Endothelial cell of hepatic sinusoid (primary cell): ENCODE results near the gene SLFN5.

Experiments used
- in situ Hi-C: cut with HindIII; loops from 2 replicates; pipeline ENCODE4 v1.10.0; 2017; ENCODE audit warnings: low sequenced_read_pairs

SLFN5 gene

GRCh38 chr17:35287286-35287811, 44.5 kb downstream of the SLFN5 start:
- in situ Hi-C loops, result no loop called here

- in situ Hi-C loops, result no loop called here
These were observed 46.4 kb downstream of the SLFN5 start for GRCh38 chr17:35289222-35289621.

GRCh38 chr17:35291802-35292201, 48.9 kb downstream of the SLFN5 start:
- in situ Hi-C loops, result no loop called here

- in situ Hi-C loops, result no loop called here
These were observed 50.4 kb downstream of the SLFN5 start for GRCh38 chr17:35293151-35293847.

- in situ Hi-C loops, result no loop called here
These were observed 51.9 kb downstream of the SLFN5 start for GRCh38 chr17:35294756-35295155.

- in situ Hi-C loops, result no loop called here
These were observed 52.8 kb downstream of the SLFN5 start for GRCh38 chr17:35295686-35296085.

- in situ Hi-C loops, result no loop called here
These were observed 54.8 kb downstream of the SLFN5 start for GRCh38 chr17:35297666-35298065.

- in situ Hi-C loops, result no loop called here
These were observed 55.8 kb downstream of the SLFN5 start for GRCh38 chr17:35298639-35299038.

- in situ Hi-C loops, result no loop called here
These were observed 56.3 kb downstream of the SLFN5 start for GRCh38 chr17:35299135-35299534.

- in situ Hi-C loops, result loop anchor here (25.0 kb wide), 1 partner anchor 428 kb away; the partner anchor contains the start of gene RASL10B
These were observed 66.5 kb downstream of the SLFN5 start for GRCh38 chr17:35309345-35309744.

GRCh38 chr17:35312346-35312745, 69.5 kb downstream of the SLFN5 start:
- in situ Hi-C loops, result loop anchor here (5.0 to 25.0 kb wide), 3 partner anchors 135 to 425 kb away; partner anchors contain the start of genes RASL10B and SLFN13

GRCh38 chr17:35312790-35313711, 70.2 kb downstream of the SLFN5 start:
- in situ Hi-C loops, result loop anchor here (5.0 to 25.0 kb wide), 3 partner anchors 134 to 424 kb away; partner anchors contain the start of genes RASL10B and SLFN13

GRCh38 chr17:35313875-35314409, 71.1 kb downstream of the SLFN5 start:
- in situ Hi-C loops, result loop anchor here (5.0 to 25.0 kb wide), 3 partner anchors 133 to 423 kb away; partner anchors contain the start of genes RASL10B and SLFN13

GRCh38 chr17:35314415-35315216, 71.7 kb downstream of the SLFN5 start:
- in situ Hi-C loops, result loop anchor here (5.0 to 25.0 kb wide), 3 partner anchors 133 to 423 kb away; partner anchors contain the start of genes RASL10B and SLFN13

GRCh38 chr17:35315283-35315682, 72.4 kb downstream of the SLFN5 start:
- in situ Hi-C loops, result loop anchor here (25.0 kb wide), 1 partner anchor 422 kb away; the partner anchor contains the start of gene RASL10B

- in situ Hi-C loops, result loop anchor here (25.0 kb wide), 1 partner anchor 421 kb away; the partner anchor contains the start of gene RASL10B
These were observed 73.1 kb downstream of the SLFN5 start for GRCh38 chr17:35315971-35316370.

GRCh38 chr17:35322749-35323148, 79.9 kb downstream of the SLFN5 start:
- in situ Hi-C loops, result loop anchor here (25.0 kb wide), 1 partner anchor 415 kb away; the partner anchor contains the start of gene RASL10B
